Fibroblast of lung (primary cell): ENCODE results near the gene SNX30. TPM values are rescaled to one million over a fixed set of nuclear protein-coding genes. Genes with fewer than 3 reads are reported as not detected.

ENCODE experiments used
- DNase-seq, 2 donors: peaks; one replicate each; pipeline versions ENCODE4 v3.0.0 to v3.0.0-alpha.2; 2010; ENCODE audit warnings: low read depth in 2 of 2
- H2AFZ ChIP-seq: 2 replicates; pipeline ENCODE4 v1.5.1; 2012; ENCODE audit warnings: low read length, control low read depth, inconsistent platforms
- H3K27ac ChIP-seq: 2 replicates; pipeline ENCODE4 v1.5.1; 2011; ENCODE audit warnings: low read length, control low read depth; ENCODE audit not compliant: insufficient read depth
- H3K27me3 ChIP-seq: 2 replicates; pipeline ENCODE4 v1.5.1; 2011; ENCODE audit warnings: mild to moderate bottlenecking, low read length; ENCODE audit not compliant: control insufficient read depth, insufficient read depth
- H3K36me3 ChIP-seq: 2 replicates; pipeline ENCODE4 v1.5.1; 2011; ENCODE audit warnings: low read length; ENCODE audit not compliant: control insufficient read depth, insufficient read depth
- H3K4me1 ChIP-seq: 2 replicates; pipeline ENCODE4 v1.5.1; 2011; ENCODE audit warnings: low read length; ENCODE audit not compliant: control insufficient read depth, insufficient read depth; ENCODE audit errors: extremely low read depth
- H3K4me2 ChIP-seq: 2 replicates; pipeline ENCODE4 v1.5.1; 2011; ENCODE audit warnings: low read length, control low read depth; ENCODE audit not compliant: insufficient read depth; ENCODE audit errors: extremely low read depth
- H3K4me3 ChIP-seq, 4 experiments: fragments of 200-600 bp in 1 of 4; sonication (generic) in 1 of 4; replicated peaks in 1 of 4; 2 replicates each; pipeline ENCODE4 v1.5.1; 2011 to 2016; ENCODE audit warnings: low read length in 4 of 4, low read depth in 3 of 4, mild to moderate bottlenecking in 3 of 4, control low read depth in 2 of 4, inconsistent platforms in 1 of 4, mixed read lengths in 1 of 4; ENCODE audit not compliant: insufficient read depth in 1 of 4; ENCODE audit errors: control extremely low read depth in 1 of 4
- H3K79me2 ChIP-seq: 2 replicates; pipeline ENCODE4 v1.5.1; 2012; ENCODE audit warnings: mild to moderate bottlenecking, low read length, inconsistent platforms; ENCODE audit not compliant: control insufficient read depth, insufficient read depth
- H3K9ac ChIP-seq: 2 replicates; pipeline ENCODE4 v1.5.1; 2011; ENCODE audit warnings: mild to moderate bottlenecking, low read length, control low read depth; ENCODE audit not compliant: insufficient read depth
- H3K9me3 ChIP-seq: 2 replicates; pipeline ENCODE4 v1.5.1; 2012; ENCODE audit warnings: low read depth, low read length; ENCODE audit not compliant: control insufficient read depth, insufficient read depth
- H4K20me1 ChIP-seq: 2 replicates; pipeline ENCODE4 v1.5.1; 2011; ENCODE audit warnings: low read length; ENCODE audit not compliant: control insufficient read depth, insufficient read depth; ENCODE audit errors: extremely low read depth
- CTCF ChIP-seq, 2 donors: IDR thresholded peaks in 1 of 2; conservative IDR thresholded peaks in 1 of 2; 1 replicate in 1 of 2; 2 replicates in 1 of 2; pipeline ENCODE4 v1.5.1; 2011 to 2012; ENCODE audit warnings: low read length in 2 of 2, control low read depth in 1 of 2, inconsistent platforms in 1 of 2, low read depth in 1 of 2, mild to moderate bottlenecking in 1 of 2
- EZH2 ChIP-seq: IDR thresholded peaks from 2 replicates; pipeline ENCODE4 v1.5.1; 2012; ENCODE audit warnings: low read length, control low read depth, mild to moderate bottlenecking; ENCODE audit errors: missing control alignments
- polyA plus RNA-seq, 2 donors: library from polyadenylated mRNA; depleted of rRNA in 1 of 2; stranded (reverse) in 1 of 2; unstranded in 1 of 2; fragments of >200 nt; gene quantifications; 2 replicates each; pipeline ENCODE4 v1.2.1, GENCODE V29; 2011 to 2012; ENCODE audit warnings: missing spikeins in 1 of 2
- total RNA-seq: library from RNA; depleted of rRNA; stranded (reverse); fragments of >200 nt; gene quantifications from 2 replicates; pipeline ENCODE4 v1.2.1, GENCODE V29; 2014

The SNX30 gene
- total and polyA plus RNA-seq, 2 donors (not counting 1 experiment from before 2014, with no cell fraction given): 7.9 to 20.6 TPM

GRCh38 chr9:112747094-112747493 lies 3.5 kb upstream of the SNX30 start:
- Histone ChIP-seq H3K4me1 (peaks cover 9% of the 10 kb centered on the region), H3K79me2 (peaks cover 7% of the 10 kb centered on the region), H3K36me3 (no peaks in the 10 kb centered on the region), H3K27me3 (no peaks in the 10 kb centered on the region), H4K20me1 (no peaks in the 10 kb centered on the region), H3K4me2 (no peak overlapping the region), H3K27ac (no peak overlapping the region), H3K9ac (no peak overlapping the region), H3K4me3 (no peak overlapping the region), H3K9me3 (no peaks in the 10 kb centered on the region), H2AFZ (no peak overlapping the region)
- TF ChIP-seq CTCF (conservative IDR thresholded peaks at IDR 0.05 in 1 of 2, IDR thresholded peaks at IDR 0.05 in 1 of 2; ENCODE audit: low read depth in 1 of 2, low read length in 2 of 2): no peak
- no peak for TF ChIP-seq EZH2
- DNase-seq: no peak

GRCh38 chr9:112750764-112751055 lies 150 bp downstream of the SNX30 start:
- H3K9me3 ChIP-seq: no peaks in the 10 kb centered on the region
- no peaks in the 10 kb centered on the region for H3K36me3 ChIP-seq
- H2AFZ ChIP-seq: peak overlapping the region; percentile 72
- no peak overlapping the region for H3K27ac ChIP-seq
- no peaks in the 10 kb centered on the region for H4K20me1 ChIP-seq
- H3K4me3 ChIP-seq: peak overlapping the region in 3 of 4 experiments; percentile 75 to 91 (median 83)
- no peaks in the 10 kb centered on the region for H3K27me3 ChIP-seq
- peak overlapping the region; percentile 88 for H3K4me2 ChIP-seq
- no peak for DNase-seq
- no peak for TF ChIP-seq CTCF (conservative IDR thresholded peaks at IDR 0.05 in 1 of 2, IDR thresholded peaks at IDR 0.05 in 1 of 2; ENCODE audit: low read depth in 1 of 2, low read length in 2 of 2)
- no peak for TF ChIP-seq EZH2
- peak overlapping the region; percentile 68 for H3K9ac ChIP-seq
- peaks cover 29% of the 10 kb centered on the region for H3K4me1 ChIP-seq
- H3K79me2 ChIP-seq: peaks cover 12% of the 10 kb centered on the region

- no peaks in the 10 kb centered on the region for H3K9me3 ChIP-seq
- H3K27ac ChIP-seq: peak overlapping the region; percentile 34
- H3K79me2 ChIP-seq: peaks cover 12% of the 10 kb centered on the region
- no peaks in the 10 kb centered on the region for H3K36me3 ChIP-seq
- peak overlapping the region; percentile 88 for H3K4me2 ChIP-seq
- peak overlapping the region; percentile 68 for H3K9ac ChIP-seq
- peak overlapping the region; percentile 72 for H2AFZ ChIP-seq
- H3K4me1 ChIP-seq: peaks cover 31% of the 10 kb centered on the region
- no peak for TF ChIP-seq CTCF (conservative IDR thresholded peaks at IDR 0.05 in 1 of 2, IDR thresholded peaks at IDR 0.05 in 1 of 2; ENCODE audit: low read depth in 1 of 2, low read length in 2 of 2)
- H3K27me3 ChIP-seq: no peaks in the 10 kb centered on the region
- no peaks in the 10 kb centered on the region for H4K20me1 ChIP-seq
- H3K4me3 ChIP-seq: peak overlapping the region; percentile 68 to 91 (median 79)
- DNase-seq: peak; percentile 75 to 89
Measured at GRCh38 chr9:112751056-112751795, 666 bp downstream of the SNX30 start.
